ENCODE results near the gene VN1R5. TPM values are rescaled to one million over a fixed set of nuclear protein-coding genes. Genes with fewer than 3 reads are reported as not detected.

Gene VN1R5
- total and polyA plus RNA-seq, 2 donors (not counting 3 experiments of a cell fraction or from before 2014, with no cell fraction given) = not detected

DNA sequence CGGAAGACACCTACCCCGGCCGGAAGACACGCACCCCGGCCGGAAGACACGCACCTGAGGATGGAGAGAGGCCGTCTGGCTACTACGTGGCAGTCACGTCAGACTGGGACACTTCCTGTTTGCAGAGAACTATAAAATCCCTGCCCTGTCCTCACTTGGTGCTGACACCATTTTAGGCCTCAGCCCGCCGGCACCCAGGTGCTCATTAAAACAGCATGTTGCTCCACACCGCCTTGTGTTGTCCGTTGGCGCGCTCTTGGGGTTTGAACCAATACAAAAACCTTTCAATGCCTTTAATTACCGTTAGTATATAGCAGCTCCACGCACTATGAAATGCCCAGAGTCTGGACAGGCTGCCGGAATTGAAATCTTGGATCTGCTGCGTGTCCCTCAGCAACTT lies 34.7 kb downstream of the VN1R5 start:
- Histone ChIP-seq H3K27me3 (ENCODE audit: control insufficient read depth in 2 of 2, insufficient read depth in 2 of 2, low read length in 2 of 2) (no peaks in the 10 kb centered on the region), H3K9ac (replicated peaks; ENCODE audit: extremely low read depth, insufficient read depth, low read length) (no peak overlapping the region), H3K4me3 (replicated peaks in 1 of 3; ENCODE audit: insufficient read depth in 1 of 3, low read depth in 1 of 3, low read length in 3 of 3) (no peak overlapping the region), H3K36me3 (ENCODE audit: control insufficient read depth in 2 of 2, extremely low read depth in 1 of 2, insufficient read depth in 2 of 2, low read length in 2 of 2) (no peaks in the 10 kb centered on the region), H4K20me1 (replicated peaks; ENCODE audit: control insufficient read depth, extremely low read depth, insufficient read depth, low read length) (no peaks in the 10 kb centered on the region), H2AFZ (ENCODE audit: low read depth, low read length) (no peak overlapping the region), H3K79me2 (ENCODE audit: control insufficient read depth, insufficient read depth, low read length) (no peaks in the 10 kb centered on the region), H3K9me3 (replicated peaks; ENCODE audit: control insufficient read depth, insufficient read depth, low read length) (no peaks in the 10 kb centered on the region), H3K9me1 (replicated peaks; ENCODE audit: control insufficient read depth, extremely low read depth, insufficient read depth, low read length) (no peaks in the 10 kb centered on the region), H3K4me2 (ENCODE audit: insufficient read depth, low read length) (no peak overlapping the region), H3K4me1 (ENCODE audit: control insufficient read depth, extremely low read depth, insufficient read depth, low read length) (no peaks in the 10 kb centered on the region), H3K27ac (ENCODE audit: insufficient read depth, low read depth, low read length) (no peak overlapping the region)
- DNase-seq (ENCODE audit: low read depth, low spot score) (no peak), FAIRE-seq (no peak)
- ChIA-PET CTCF (no interaction called here), POLR2A (no interaction called here)
- BruUV-seq (replicated peaks) = no TSS peak
- dilution Hi-C loops (cut with MboI; ENCODE audit: extremely low pct_ligation_motif_present, low sequenced_read_pairs) = no loop called here
- intact Hi-C loops (cut with micrococcal nuclease) = no loop called here
- TF ChIP-seq POLR2A (IDR thresholded peaks at IDR 0.05; ENCODE audit: low read depth, low read length) (no peak), GATA2 (IDR thresholded peaks at IDR 0.05; ENCODE audit: insufficient read depth, insufficient read length, low read depth, low read length) (no peak), FOS (IDR thresholded peaks at IDR 0.05; ENCODE audit: borderline replicate concordance, insufficient read depth, low read length) (no peak), JUN (IDR thresholded peaks at IDR 0.05; ENCODE audit: borderline replicate concordance, insufficient read depth, insufficient read length, low read depth) (no peak), MYC (IDR thresholded peaks at IDR 0.05; ENCODE audit: low read depth, low read length) (no peak), POLR2AphosphoS5 (IDR thresholded peaks at IDR 0.05; ENCODE audit: insufficient read depth, low read depth, low read length) (no peak), EZH2 (IDR thresholded peaks at IDR 0.05; ENCODE audit: borderline replicate concordance, low read depth, low read length, severe bottlenecking) (no peak)
- TF ChIP-seq, protein P1, sequence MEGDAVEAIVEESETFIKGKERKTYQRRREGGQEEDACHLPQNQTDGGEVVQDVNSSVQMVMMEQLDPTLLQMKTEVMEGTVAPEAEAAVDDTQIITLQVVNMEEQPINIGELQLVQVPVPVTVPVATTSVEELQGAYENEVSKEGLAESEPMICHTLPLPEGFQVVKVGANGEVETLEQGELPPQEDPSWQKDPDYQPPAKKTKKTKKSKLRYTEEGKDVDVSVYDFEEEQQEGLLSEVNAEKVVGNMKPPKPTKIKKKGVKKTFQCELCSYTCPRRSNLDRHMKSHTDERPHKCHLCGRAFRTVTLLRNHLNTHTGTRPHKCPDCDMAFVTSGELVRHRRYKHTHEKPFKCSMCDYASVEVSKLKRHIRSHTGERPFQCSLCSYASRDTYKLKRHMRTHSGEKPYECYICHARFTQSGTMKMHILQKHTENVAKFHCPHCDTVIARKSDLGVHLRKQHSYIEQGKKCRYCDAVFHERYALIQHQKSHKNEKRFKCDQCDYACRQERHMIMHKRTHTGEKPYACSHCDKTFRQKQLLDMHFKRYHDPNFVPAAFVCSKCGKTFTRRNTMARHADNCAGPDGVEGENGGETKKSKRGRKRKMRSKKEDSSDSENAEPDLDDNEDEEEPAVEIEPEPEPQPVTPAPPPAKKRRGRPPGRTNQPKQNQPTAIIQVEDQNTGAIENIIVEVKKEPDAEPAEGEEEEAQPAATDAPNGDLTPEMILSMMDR (IDR thresholded peaks at IDR 0.05; ENCODE audit: extremely low read depth in 1 of 2, insufficient read depth in 1 of 2, low read depth in 1 of 2, low read length in 2 of 2) = no peak
- TF ChIP-seq, protein P2, sequence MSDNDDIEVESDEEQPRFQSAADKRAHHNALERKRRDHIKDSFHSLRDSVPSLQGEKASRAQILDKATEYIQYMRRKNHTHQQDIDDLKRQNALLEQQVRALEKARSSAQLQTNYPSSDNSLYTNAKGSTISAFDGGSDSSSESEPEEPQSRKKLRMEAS (IDR thresholded peaks at IDR 0.05; ENCODE audit: insufficient read depth, insufficient read length) = no peak

Measured in endothelial cell of umbilical vein (primary cell).